ENCODE data around the gene SPATS2. TPM values are rescaled to one million over a fixed set of nuclear protein-coding genes. Genes with fewer than 3 reads are reported as not detected.

The SPATS2 gene
- total and polyA plus RNA-seq, 2 donors (not counting 3 experiments of a cell fraction or from before 2014, with no cell fraction given): 55.8 to 66.5 TPM

GRCh38 chr12:49543221-49543913 lies 176.1 kb downstream of the SPATS2 start:
- intact Hi-C loops (cut with micrococcal nuclease): no loop called here
- Histone ChIP-seq H3K4me2 (ENCODE audit: insufficient read depth, low read length) (no peak overlapping the region), H3K27me3 (ENCODE audit: control insufficient read depth in 2 of 2, insufficient read depth in 2 of 2, low read length in 2 of 2) (peaks cover 15 to 18% of the 10 kb centered on the region in 2 experiments), H3K9ac (replicated peaks; ENCODE audit: extremely low read depth, insufficient read depth, low read length) (no peak overlapping the region), H3K4me3 (replicated peaks in 1 of 3; ENCODE audit: insufficient read depth in 1 of 3, low read depth in 1 of 3, low read length in 3 of 3) (no peak overlapping the region), H2AFZ (ENCODE audit: low read depth, low read length) (no peak overlapping the region), H3K27ac (ENCODE audit: insufficient read depth, low read depth, low read length) (no peak overlapping the region), H3K9me1 (replicated peaks; ENCODE audit: control insufficient read depth, extremely low read depth, insufficient read depth, low read length) (no peaks in the 10 kb centered on the region), H3K9me3 (replicated peaks; ENCODE audit: control insufficient read depth, insufficient read depth, low read length) (no peaks in the 10 kb centered on the region), H3K36me3 (ENCODE audit: control insufficient read depth in 2 of 2, extremely low read depth in 1 of 2, insufficient read depth in 2 of 2, low read length in 2 of 2) (no peaks in the 10 kb centered on the region), H3K4me1 (ENCODE audit: control insufficient read depth, extremely low read depth, insufficient read depth, low read length) (no peaks in the 10 kb centered on the region), H4K20me1 (replicated peaks; ENCODE audit: control insufficient read depth, extremely low read depth, insufficient read depth, low read length) (no peaks in the 10 kb centered on the region), H3K79me2 (ENCODE audit: control insufficient read depth, insufficient read depth, low read length) (no peaks in the 10 kb centered on the region)
- dilution Hi-C loops (cut with MboI; ENCODE audit: extremely low pct_ligation_motif_present, low sequenced_read_pairs): no loop called here
- TF ChIP-seq GATA2 (IDR thresholded peaks at IDR 0.05; ENCODE audit: insufficient read depth, insufficient read length, low read depth, low read length) (no peak), POLR2AphosphoS5 (IDR thresholded peaks at IDR 0.05; ENCODE audit: insufficient read depth, low read depth, low read length) (no peak), JUN (IDR thresholded peaks at IDR 0.05; ENCODE audit: borderline replicate concordance, insufficient read depth, insufficient read length, low read depth) (no peak), EZH2 (IDR thresholded peaks at IDR 0.05; ENCODE audit: borderline replicate concordance, low read depth, low read length, severe bottlenecking) (peak; percentile 40), MYC (IDR thresholded peaks at IDR 0.05; ENCODE audit: low read depth, low read length) (no peak)
- ChIA-PET POLR2A (no interaction called here), CTCF (interaction anchor here (0.9 to 2.1 kb wide), 3 partner anchors 185 to 248 kb away, joined by 3 to 9 read pairs (median 4); partner anchors contain the start of gene PRPH)
- no TSS peak for BruUV-seq (replicated peaks)
- DNase-seq (ENCODE audit: low read depth, low spot score) (no peak), FAIRE-seq (no peak)

All from endothelial cell of umbilical vein (primary cell).